Mesenteric fat pad (tissue), 1 donor: ENCODE data around the gene BCAR1. TPM values are rescaled to one million over a fixed set of nuclear protein-coding genes. Genes with fewer than 3 reads are reported as not detected.
"Not testable (repeated sequence)": the region's sequence is repeated elsewhere in the genome, so short reads cannot be mapped to it uniquely, and the experiment has no call there.

ENCODE experiments used
- DNase-seq: peaks from one replicate; pipeline ENCODE4 v3.0.0-alpha.2; 2020; ENCODE audit warnings: low spot score
- total RNA-seq: library from RNA; stranded (reverse); fragmentation: NEBNext Ultra II Directional; extraction: Animal tissue kit (Norgen Biotek cat#: 25700); gene quantifications from one replicate; pipeline ENCODE4 v1.2.1, GENCODE V29; 2021
- donor health status: DM: yes; HTN: yes; CAD: no.

Gene BCAR1
- total RNA-seq, 1 donor from 2014 or later = 86.5 TPM

- DNase-seq = not testable (repeated sequence)
Measured at GRCh38 chr16:75240633-75241032, 10.8 kb downstream of the BCAR1 start.

- DNase-seq = no peak
Measured at GRCh38 chr16:75239542-75240122, 11.8 kb downstream of the BCAR1 start.

GRCh38 chr16:75238853-75239541 lies 12.4 kb downstream of the BCAR1 start:
- DNase-seq = no peak

GRCh38 chr16:75238132-75238852 lies 13.1 kb downstream of the BCAR1 start:
- DNase-seq = no peak

GRCh38 chr16:75237398-75238131 lies 13.9 kb downstream of the BCAR1 start:
- no peak for DNase-seq

- DNase-seq = no peak
Measured at GRCh38 chr16:75236736-75237397, 14.6 kb downstream of the BCAR1 start.

- no peak for DNase-seq
Measured at GRCh38 chr16:75236232-75236631, 15.2 kb downstream of the BCAR1 start.

- DNase-seq = no peak
Measured at GRCh38 chr16:75235721-75236193, 15.7 kb downstream of the BCAR1 start.

GRCh38 chr16:75234856-75235696 lies 16.3 kb downstream of the BCAR1 start:
- no peak for DNase-seq

- DNase-seq = no peak
Measured at GRCh38 chr16:75233611-75233938, 17.8 kb downstream of the BCAR1 start.

GRCh38 chr16:75231570-75231969 lies 19.9 kb downstream of the BCAR1 start:
- DNase-seq = no peak

- DNase-seq = no peak
Measured at GRCh38 chr16:75230471-75231110, 20.8 kb downstream of the BCAR1 start.

GRCh38 chr16:75229172-75230031 lies 22.0 kb downstream of the BCAR1 start:
- no peak for DNase-seq

GRCh38 chr16:75228143-75228976 lies 23.1 kb downstream of the BCAR1 start:
- DNase-seq = no peak

GRCh38 chr16:75227361-75228142 lies 23.9 kb downstream of the BCAR1 start:
- no peak for DNase-seq

- no peak for DNase-seq
Measured at GRCh38 chr16:75226550-75227360, 24.7 kb downstream of the BCAR1 start.
